Activated naive CD8-positive, alpha-beta T cell treated with anti-CD3 and anti-CD28 coated beads, Interleukin-2, amount 50 U/mL, for 24 hours (primary cell): ENCODE results near the gene SMCO1.
"Not testable (repeated sequence)": the region's sequence is repeated elsewhere in the genome, so short reads cannot be mapped to it uniquely, and the experiment has no call there.

Experiments
- ATAC-seq: fragments of 150-1000 bp; cut with Tn5 transposase; one replicate; pipeline ENCODE4 v1.10.0; 2021
- DNase-seq: peaks from one replicate; pipeline ENCODE4 v3.0.0; 2021
- H3K27ac Mint-ChIP-seq: one replicate; pipeline ENCODE4 v1.8.0; 2021; ENCODE audit warnings: mild to moderate bottlenecking, mixed read lengths
- H3K27me3 Mint-ChIP-seq: one replicate; pipeline ENCODE4 v1.8.0; 2021; ENCODE audit warnings: mixed read lengths
- H3K36me3 Mint-ChIP-seq: one replicate; pipeline ENCODE4 v1.8.0; 2021; ENCODE audit warnings: low read depth, mixed read lengths
- H3K4me1 Mint-ChIP-seq: one replicate; pipeline ENCODE4 v1.8.0; 2021; ENCODE audit warnings: mixed read lengths
- H3K4me3 Mint-ChIP-seq: one replicate; pipeline ENCODE4 v1.8.0; 2021; ENCODE audit warnings: mild to moderate bottlenecking, moderate library complexity, mixed read lengths
- H3K9me3 Mint-ChIP-seq: one replicate; pipeline ENCODE4 v1.8.0; 2021; ENCODE audit warnings: mixed read lengths

SMCO1 gene

GRCh38 chr3:196514913-196515621 lies at the start of gene SMCO1:
Gene SMCO1 (minus strand): TSS chr3:196515346. CDS start chr3:196515209, 137 bp downstream.
- Mint-ChIP-seq H3K4me3 (no peak within 1 kb of the TSS), H3K27ac (no peak within 1 kb of the TSS), H3K9me3 (peaks cover 29% of the 10 kb centered on the region), H3K27me3 (no peaks in the 10 kb centered on the region), H3K36me3 (peaks cover 4% of the 10 kb centered on the region), H3K4me1 (peaks cover 4% of the 10 kb centered on the region)
- DNase-seq (no peak), ATAC-seq (no peak)

DNA sequence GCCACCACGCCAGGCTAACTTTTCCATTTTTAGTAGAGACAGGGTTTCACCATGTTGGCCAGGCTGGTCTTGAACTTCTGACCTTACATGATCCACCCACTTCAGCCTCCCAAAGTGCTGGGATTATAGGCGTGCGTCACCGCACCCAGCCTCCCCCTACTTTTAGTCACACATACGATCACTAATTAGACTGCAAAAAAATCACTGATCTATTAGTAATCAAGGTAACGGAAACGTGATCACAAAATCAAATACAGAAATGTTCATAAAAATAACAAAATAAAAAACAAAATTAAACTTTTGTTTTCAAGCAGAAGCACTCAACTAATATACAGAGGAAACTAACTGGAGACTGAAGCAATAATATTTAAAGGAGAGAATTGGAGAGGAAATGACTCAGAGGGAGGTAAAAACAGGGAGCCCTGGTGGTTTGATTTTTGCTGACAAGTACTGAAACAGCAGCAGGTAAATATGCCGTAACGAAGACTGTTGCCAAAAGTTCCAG lies 48.6 kb upstream of the SMCO1 start:
- peak overlapping the region; percentile 40 for H3K4me3 Mint-ChIP-seq
- H3K4me1 Mint-ChIP-seq = peaks cover 35% of the 10 kb centered on the region
- ATAC-seq (no peak), DNase-seq (no peak)
- no peaks in the 10 kb centered on the region for H3K9me3 Mint-ChIP-seq
- H3K27me3 Mint-ChIP-seq = no peaks in the 10 kb centered on the region
- H3K27ac Mint-ChIP-seq = peak overlapping the region; percentile 73
- peaks cover 18% of the 10 kb centered on the region for H3K36me3 Mint-ChIP-seq

DNA sequence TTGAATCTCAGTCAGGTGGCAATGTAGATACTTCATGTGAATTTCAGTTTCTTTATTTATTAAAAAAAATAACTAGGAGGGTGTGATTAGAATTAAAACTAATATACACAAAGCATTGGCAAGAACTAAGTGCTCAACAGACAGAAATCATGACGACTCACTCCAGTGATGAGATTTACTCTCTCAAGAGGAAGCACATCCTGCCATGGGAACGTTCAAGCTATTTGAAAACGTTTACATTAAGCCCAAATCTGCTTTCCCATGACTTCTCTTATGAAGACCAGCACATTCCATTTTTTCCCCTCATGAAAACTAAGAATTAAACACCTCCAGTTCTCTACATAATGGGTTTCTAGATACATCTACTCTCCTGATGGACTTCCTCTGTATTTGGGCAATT lies 44.7 kb upstream of the SMCO1 start:
- no peak for ATAC-seq

GRCh38 chr3:196558476-196558875 lies 43.3 kb upstream of the SMCO1 start:
- Mint-ChIP-seq H3K27ac (no peak overlapping the region), H3K9me3 (no peaks in the 10 kb centered on the region), H3K36me3 (peaks cover 22% of the 10 kb centered on the region), H3K4me3 (no peak overlapping the region), H3K27me3 (no peaks in the 10 kb centered on the region), H3K4me1 (peaks cover 19% of the 10 kb centered on the region)
- DNase-seq (no peak), ATAC-seq (no peak)

More for the DNA sequence above, 44.7 kb upstream of the SMCO1 start:
- no peak overlapping the region for H3K4me3 Mint-ChIP-seq
- peaks cover 19% of the 10 kb centered on the region for H3K36me3 Mint-ChIP-seq
- H3K27ac Mint-ChIP-seq = no peak overlapping the region
- no peaks in the 10 kb centered on the region for H3K9me3 Mint-ChIP-seq
- DNase-seq = no peak
- peaks cover 27% of the 10 kb centered on the region for H3K4me1 Mint-ChIP-seq
- no peaks in the 10 kb centered on the region for H3K27me3 Mint-ChIP-seq

DNA sequence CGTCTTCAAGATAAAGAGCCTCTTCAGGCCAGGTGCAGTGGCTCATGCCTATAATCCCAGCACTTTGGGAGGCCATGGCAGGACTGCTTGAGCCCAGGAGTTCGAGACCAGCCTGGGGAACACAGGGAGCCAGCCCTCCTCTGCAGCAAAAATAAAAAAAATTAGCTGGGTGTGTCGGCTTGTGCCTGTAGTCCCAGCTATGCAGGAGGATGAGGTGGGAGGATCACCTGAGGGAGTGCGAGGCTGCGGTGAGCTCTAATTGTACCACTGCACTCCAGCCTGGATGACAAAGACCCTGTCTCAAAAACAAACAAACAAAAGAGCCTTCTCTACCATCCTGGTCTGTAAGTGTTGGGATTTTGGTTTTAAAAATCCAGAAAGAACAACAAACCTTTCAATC lies 42.1 kb upstream of the SMCO1 start:
- no peak for ATAC-seq
- Mint-ChIP-seq H3K27ac (no peak overlapping the region), H3K36me3 (peaks cover 16% of the 10 kb centered on the region), H3K9me3 (no peaks in the 10 kb centered on the region), H3K4me3 (no peak overlapping the region), H3K27me3 (no peaks in the 10 kb centered on the region), H3K4me1 (peaks cover 13% of the 10 kb centered on the region)
- no peak for DNase-seq

- no peak overlapping the region for H3K27ac Mint-ChIP-seq
- H3K27me3 Mint-ChIP-seq = no peaks in the 10 kb centered on the region
- peaks cover 4% of the 10 kb centered on the region for H3K9me3 Mint-ChIP-seq
- ATAC-seq (no peak), DNase-seq (no peak)
- H3K4me1 Mint-ChIP-seq = peaks cover 13% of the 10 kb centered on the region
- peaks cover 12% of the 10 kb centered on the region for H3K36me3 Mint-ChIP-seq
- no peak overlapping the region for H3K4me3 Mint-ChIP-seq
Measured at GRCh38 chr3:196555295-196555694, 40.1 kb upstream of the SMCO1 start.

GRCh38 chr3:196554205-196554604 lies 39.1 kb upstream of the SMCO1 start:
- no peaks in the 10 kb centered on the region for H3K27me3 Mint-ChIP-seq
- no peak overlapping the region for H3K4me3 Mint-ChIP-seq
- H3K9me3 Mint-ChIP-seq = peaks cover 10% of the 10 kb centered on the region
- peaks cover 10% of the 10 kb centered on the region for H3K36me3 Mint-ChIP-seq
- ATAC-seq (no peak), DNase-seq (no peak)
- H3K27ac Mint-ChIP-seq = peak overlapping the region; percentile 6
- H3K4me1 Mint-ChIP-seq = peaks cover 13% of the 10 kb centered on the region

GRCh38 chr3:196553551-196553950 lies 38.4 kb upstream of the SMCO1 start:
- H3K4me1 Mint-ChIP-seq = peaks cover 12% of the 10 kb centered on the region
- ATAC-seq = no peak
- peaks cover 10% of the 10 kb centered on the region for H3K9me3 Mint-ChIP-seq

DNA sequence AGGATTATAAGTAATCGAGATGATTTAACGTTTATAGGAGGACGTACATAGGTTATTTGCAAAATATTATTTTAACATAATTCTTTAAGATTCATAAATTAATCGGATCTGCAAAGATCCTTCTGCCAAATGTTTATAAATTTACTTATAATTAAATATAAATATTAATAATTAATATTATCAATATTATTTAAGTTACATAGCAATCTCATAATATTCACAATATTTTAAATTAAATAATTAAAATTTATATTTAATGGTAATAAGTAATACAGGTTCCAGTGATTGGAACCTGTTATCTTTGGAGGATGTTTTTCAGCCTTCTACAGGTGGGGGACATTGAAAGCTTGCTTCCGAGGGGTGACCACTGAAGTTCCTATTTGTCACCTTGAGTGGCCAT lies 37.1 kb upstream of the SMCO1 start:
- peaks cover 12% of the 10 kb centered on the region for H3K36me3 Mint-ChIP-seq
- H3K4me3 Mint-ChIP-seq = no peak overlapping the region
- peaks cover 2% of the 10 kb centered on the region for H3K27me3 Mint-ChIP-seq
- peaks cover 15% of the 10 kb centered on the region for H3K9me3 Mint-ChIP-seq
- DNase-seq (no peak), ATAC-seq (no peak)
- H3K4me1 Mint-ChIP-seq = peaks cover 11% of the 10 kb centered on the region
- H3K27ac Mint-ChIP-seq = no peak overlapping the region

More at GRCh38 chr3:196553551-196553950, 38.4 kb upstream of the SMCO1 start:
- Mint-ChIP-seq H3K27me3 (no peaks in the 10 kb centered on the region), H3K27ac (no peak overlapping the region), H3K4me3 (no peak overlapping the region), H3K36me3 (peaks cover 10% of the 10 kb centered on the region)
- DNase-seq = no peak

DNA sequence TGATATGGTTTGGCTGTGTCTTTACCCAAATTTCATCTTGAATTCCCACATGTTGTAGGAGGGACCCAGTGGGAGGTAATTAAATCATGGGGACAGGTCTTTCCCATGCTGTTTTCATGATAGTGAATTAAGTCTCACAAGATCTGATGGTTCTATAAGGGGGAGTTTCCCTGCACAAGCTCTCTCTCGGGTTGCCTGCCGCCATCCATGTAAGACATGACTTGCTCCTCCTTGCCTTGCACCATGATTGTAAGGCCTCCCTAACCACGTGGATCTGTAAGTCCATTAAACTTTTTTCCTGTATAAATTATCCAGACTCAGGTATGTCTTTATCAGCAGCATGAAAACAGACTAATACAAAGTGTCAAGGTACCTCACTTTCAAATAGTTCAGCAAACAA lies 35.0 kb upstream of the SMCO1 start:
- ATAC-seq, H3K4me3 Mint-ChIP-seq, H3K27me3 Mint-ChIP-seq, H3K4me1 Mint-ChIP-seq, H3K27ac Mint-ChIP-seq, DNase-seq, H3K36me3 Mint-ChIP-seq: not testable (repeated sequence)
- peaks cover 15% of the 10 kb centered on the region for H3K9me3 Mint-ChIP-seq

DNA sequence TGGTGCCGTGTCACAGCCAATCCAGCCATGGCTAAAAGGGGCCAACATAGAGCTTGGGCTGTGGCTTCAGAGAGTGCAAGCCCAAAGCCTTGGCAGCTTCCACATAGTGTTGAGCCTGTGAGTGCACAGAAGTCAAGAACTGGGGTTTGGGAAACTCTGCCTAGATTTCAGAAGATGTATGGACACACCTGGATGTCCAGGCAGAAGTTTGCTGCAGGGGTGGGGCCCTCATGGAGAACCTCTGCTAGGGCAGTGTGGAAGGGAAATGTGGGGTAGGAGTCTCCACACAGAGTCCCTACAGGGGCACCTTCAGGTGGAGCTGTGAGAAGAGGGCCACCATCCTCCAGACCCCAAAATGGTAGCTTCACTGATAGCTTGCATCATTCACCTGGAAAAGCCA lies 34.2 kb upstream of the SMCO1 start:
- H3K4me3 Mint-ChIP-seq, ATAC-seq, H3K27me3 Mint-ChIP-seq, H3K36me3 Mint-ChIP-seq, H3K4me1 Mint-ChIP-seq, DNase-seq, H3K27ac Mint-ChIP-seq: not testable (repeated sequence)
- peaks cover 15% of the 10 kb centered on the region for H3K9me3 Mint-ChIP-seq

GRCh38 chr3:196547067-196547466 lies 31.9 kb upstream of the SMCO1 start:
- Mint-ChIP-seq H3K27ac (no peak overlapping the region), H3K36me3 (peaks cover 5% of the 10 kb centered on the region), H3K4me3 (no peak overlapping the region), H3K9me3 (peaks cover 15% of the 10 kb centered on the region), H3K27me3 (peaks cover 4% of the 10 kb centered on the region), H3K4me1 (no peaks in the 10 kb centered on the region)
- DNase-seq = no peak
- ATAC-seq = no peak

DNA sequence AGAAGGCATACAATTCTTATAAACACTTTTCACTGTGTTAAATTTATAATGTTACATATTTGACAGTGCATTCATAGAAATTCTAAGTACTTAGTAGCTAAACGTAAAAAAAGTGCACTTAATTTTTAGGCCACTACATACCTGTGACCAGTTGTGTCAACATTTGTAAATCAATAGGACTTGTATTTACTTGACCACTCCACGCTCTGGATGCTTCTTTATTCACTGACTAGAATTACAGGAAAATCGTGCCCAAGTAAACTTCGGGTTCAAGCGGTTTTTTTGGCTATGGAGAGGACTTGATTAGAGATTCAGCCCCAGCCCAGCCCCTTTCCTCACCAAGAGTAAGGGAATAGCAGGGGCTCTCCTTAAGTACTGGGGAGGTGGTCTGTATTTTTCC lies 31.4 kb upstream of the SMCO1 start:
- Mint-ChIP-seq H3K4me3 (no peak overlapping the region), H3K27me3 (peaks cover 4% of the 10 kb centered on the region), H3K4me1 (no peaks in the 10 kb centered on the region), H3K36me3 (peaks cover 5% of the 10 kb centered on the region), H3K9me3 (peaks cover 15% of the 10 kb centered on the region), H3K27ac (no peak overlapping the region)
- DNase-seq (no peak), ATAC-seq (no peak)

DNA sequence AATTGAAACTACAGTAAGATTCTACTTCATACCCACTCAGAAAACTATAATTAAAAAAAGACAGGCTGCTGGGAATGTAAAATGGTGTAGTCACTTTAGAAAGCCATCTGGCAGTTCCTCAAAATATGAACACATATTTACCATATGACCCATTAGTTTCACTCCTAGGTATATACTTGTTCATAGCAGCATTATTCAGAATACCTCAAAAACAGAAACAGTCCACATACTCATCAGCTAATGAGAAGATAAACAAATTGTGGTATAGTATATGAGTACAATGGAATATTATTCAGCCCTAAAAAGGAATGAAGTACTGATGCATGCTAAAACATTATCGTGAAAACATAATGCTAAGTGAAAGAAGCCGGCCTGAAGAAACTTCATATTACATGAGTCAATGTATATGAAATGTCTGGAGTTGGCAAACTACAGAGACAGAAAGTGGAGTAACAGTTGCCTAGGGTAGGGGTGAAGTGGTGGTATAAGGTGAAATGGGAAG lies 29.4 kb upstream of the SMCO1 start:
- ATAC-seq (no peak), DNase-seq (no peak)
- Mint-ChIP-seq H3K9me3 (peaks cover 5% of the 10 kb centered on the region), H3K4me1 (no peaks in the 10 kb centered on the region), H3K27me3 (peaks cover 4% of the 10 kb centered on the region), H3K4me3 (no peak overlapping the region), H3K36me3 (peaks cover 2% of the 10 kb centered on the region), H3K27ac (no peak overlapping the region)

DNA sequence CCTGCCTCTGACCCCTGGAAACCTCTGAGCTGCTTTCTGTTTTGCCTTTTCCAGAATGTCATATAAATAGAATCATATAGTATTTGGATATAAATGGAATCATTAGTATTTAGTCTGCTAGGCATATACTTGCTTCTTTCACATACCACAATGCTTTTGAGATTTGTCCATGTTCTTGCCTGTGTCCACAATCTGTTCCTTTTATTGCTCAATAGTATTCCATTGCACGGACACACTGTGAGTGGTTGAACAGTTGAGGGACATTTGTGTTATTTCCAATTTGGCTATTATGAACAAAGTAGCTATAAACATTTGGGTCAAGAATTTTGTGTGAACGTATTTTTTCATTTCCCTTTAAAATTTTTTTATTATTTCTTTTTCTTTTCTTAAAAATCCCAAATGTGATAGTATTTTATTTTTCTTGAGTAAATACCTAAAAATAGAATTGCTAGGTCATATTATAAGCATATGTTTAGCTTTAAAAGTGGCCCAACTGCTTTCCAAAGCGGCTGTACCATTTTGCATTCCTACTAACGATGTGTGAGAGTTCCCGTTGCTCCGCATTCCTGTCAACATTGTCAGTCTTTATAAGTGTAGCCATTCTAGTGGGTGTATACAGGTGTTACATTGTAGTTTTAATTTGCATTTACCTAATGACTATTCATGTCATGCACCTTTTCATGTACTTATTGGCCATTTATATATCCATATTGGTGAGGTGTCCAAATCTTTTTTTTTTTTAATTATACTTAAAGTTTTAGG lies 26.7 kb upstream of the SMCO1 start:
- ATAC-seq = no peak
- Mint-ChIP-seq H3K4me1 (no peaks in the 10 kb centered on the region), H3K4me3 (no peak overlapping the region), H3K27me3 (peaks cover 8% of the 10 kb centered on the region), H3K36me3 (no peaks in the 10 kb centered on the region), H3K9me3 (no peaks in the 10 kb centered on the region), H3K27ac (no peak overlapping the region)
- DNase-seq = no peak
